ENCODE results near the gene ACP7. TPM values are rescaled to one million over a fixed set of nuclear protein-coding genes. Genes with fewer than 3 reads are reported as not detected.
A peak's percentile ranks its signal among the peaks of the same experiment; 100 is the strongest.

ACP7 gene
- total RNA-seq, 2 donors from 2014 or later = not detected

DNA sequence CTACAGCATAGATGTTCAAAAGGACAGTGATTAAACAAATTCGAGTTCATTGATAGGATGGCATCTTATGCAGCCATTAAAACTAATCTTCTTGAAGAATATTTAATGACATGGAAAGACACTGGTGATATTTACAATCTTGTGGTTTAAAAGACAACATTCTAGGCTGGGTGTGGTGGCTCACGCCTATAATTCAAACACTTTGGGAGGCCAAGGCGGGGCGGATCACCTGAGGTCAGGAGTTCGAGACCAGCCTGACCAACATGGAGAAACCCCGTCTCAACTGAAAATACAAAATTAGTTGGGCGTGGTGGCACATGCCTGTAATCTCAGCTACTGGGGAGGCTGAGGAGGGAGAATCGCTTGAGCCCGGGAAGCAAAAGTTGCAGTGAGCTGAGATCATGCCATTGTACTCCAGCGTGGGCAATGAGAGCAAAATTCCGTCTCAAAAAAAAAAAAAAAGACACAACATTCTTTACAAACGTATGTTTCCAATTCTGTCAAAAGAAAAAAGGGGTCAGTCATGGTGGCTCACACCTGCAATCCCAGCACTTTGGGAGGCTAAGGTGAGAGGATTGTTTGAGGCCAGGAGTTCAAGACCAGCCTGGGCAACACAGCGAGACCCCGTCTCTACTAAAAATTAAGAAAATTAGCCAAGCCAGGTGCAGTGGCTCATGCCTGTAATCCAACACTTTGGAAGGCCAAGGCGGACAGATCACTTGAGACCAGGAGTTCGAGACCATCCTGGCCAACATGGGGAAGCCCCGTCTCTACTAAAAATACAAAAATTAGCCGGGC is 39.0 kb downstream of the ACP7 start:
- Histone ChIP-seq H3K4me3 (no peak overlapping the region), H3K36me3 (no peaks in the 10 kb centered on the region), H3K9me3 (no peaks in the 10 kb centered on the region), H3K27ac (no peak overlapping the region), H3K4me1 (peaks cover 0 to 33% of the 10 kb centered on the region in 2 donors), H3K27me3 (no peaks in the 10 kb centered on the region)
- no peak for DNase-seq (ENCODE audit: low spot score)
- TF ChIP-seq, protein P1, sequence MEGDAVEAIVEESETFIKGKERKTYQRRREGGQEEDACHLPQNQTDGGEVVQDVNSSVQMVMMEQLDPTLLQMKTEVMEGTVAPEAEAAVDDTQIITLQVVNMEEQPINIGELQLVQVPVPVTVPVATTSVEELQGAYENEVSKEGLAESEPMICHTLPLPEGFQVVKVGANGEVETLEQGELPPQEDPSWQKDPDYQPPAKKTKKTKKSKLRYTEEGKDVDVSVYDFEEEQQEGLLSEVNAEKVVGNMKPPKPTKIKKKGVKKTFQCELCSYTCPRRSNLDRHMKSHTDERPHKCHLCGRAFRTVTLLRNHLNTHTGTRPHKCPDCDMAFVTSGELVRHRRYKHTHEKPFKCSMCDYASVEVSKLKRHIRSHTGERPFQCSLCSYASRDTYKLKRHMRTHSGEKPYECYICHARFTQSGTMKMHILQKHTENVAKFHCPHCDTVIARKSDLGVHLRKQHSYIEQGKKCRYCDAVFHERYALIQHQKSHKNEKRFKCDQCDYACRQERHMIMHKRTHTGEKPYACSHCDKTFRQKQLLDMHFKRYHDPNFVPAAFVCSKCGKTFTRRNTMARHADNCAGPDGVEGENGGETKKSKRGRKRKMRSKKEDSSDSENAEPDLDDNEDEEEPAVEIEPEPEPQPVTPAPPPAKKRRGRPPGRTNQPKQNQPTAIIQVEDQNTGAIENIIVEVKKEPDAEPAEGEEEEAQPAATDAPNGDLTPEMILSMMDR (IDR thresholded peaks at IDR 0.05) = no peak

DNA sequence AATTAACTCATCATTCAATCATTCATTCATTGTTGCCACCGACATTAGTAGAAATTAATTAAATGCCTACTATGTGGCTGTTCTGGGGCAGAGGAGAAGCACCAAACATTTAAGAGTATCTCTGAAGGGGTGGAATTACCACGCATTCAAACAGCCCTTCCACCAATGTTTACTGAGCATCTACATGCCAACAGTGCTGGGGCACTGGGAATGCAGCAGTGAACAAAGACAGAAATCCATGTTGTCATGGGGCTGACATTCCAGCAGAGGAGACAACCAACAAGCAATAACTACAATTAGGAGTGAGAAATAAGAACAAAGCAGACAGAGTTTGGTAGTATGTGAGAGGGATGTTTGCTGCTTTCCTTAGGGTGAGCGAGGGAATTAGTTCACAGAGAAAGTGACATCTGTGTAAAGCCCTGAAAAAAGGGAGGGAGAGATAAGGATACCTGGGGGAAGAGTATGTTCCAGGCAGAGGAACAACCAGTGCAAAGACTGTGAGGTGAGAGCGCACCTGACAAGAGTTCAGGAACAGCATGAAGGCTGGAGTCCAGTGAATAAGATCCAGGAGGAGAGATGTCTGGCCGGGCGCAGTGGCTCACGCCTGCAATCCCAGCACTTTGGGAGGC is 40.1 kb downstream of the ACP7 start:
- no peaks in the 10 kb centered on the region for H3K27me3 ChIP-seq
- H3K27ac ChIP-seq = no peak overlapping the region
- DNase-seq (ENCODE audit: low spot score) = no peak
- H3K4me1 ChIP-seq = peaks cover 0 to 41% of the 10 kb centered on the region in 2 donors
- TF ChIP-seq, protein P1 (IDR thresholded peaks at IDR 0.05) = no peak
- no peaks in the 10 kb centered on the region for H3K9me3 ChIP-seq
- H3K36me3 ChIP-seq = no peaks in the 10 kb centered on the region
- H3K4me3 ChIP-seq = no peak overlapping the region

DNA sequence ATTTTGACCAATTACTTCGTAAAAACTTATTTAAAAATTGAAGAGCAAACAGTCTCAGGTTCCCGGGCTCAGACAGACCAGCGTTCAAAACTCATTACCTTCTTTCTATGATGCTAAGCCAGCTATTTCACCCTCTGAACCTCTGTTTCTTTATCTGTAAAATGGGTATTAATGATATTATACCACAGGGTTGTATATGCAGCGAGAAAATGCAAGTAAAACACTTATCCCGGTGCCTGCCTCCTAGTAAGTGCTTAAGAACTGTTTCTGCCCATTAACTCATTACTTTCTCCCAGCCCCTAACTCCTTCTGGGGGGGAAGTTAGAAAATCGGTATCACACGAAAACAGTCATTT is 41.0 kb downstream of the ACP7 start:
- TF ChIP-seq, protein P1 (IDR thresholded peaks at IDR 0.05) = no peak
- Histone ChIP-seq H3K4me3 (peak overlapping the region; percentile 79 to 92), H3K27me3 (no peaks in the 10 kb centered on the region), H3K9me3 (no peaks in the 10 kb centered on the region), H3K36me3 (no peaks in the 10 kb centered on the region), H3K4me1 (peaks cover 0 to 47% of the 10 kb centered on the region in 2 donors), H3K27ac (peak overlapping the region; percentile 78 to 83)
- DNase-seq (ENCODE audit: low spot score) = no peak

DNA sequence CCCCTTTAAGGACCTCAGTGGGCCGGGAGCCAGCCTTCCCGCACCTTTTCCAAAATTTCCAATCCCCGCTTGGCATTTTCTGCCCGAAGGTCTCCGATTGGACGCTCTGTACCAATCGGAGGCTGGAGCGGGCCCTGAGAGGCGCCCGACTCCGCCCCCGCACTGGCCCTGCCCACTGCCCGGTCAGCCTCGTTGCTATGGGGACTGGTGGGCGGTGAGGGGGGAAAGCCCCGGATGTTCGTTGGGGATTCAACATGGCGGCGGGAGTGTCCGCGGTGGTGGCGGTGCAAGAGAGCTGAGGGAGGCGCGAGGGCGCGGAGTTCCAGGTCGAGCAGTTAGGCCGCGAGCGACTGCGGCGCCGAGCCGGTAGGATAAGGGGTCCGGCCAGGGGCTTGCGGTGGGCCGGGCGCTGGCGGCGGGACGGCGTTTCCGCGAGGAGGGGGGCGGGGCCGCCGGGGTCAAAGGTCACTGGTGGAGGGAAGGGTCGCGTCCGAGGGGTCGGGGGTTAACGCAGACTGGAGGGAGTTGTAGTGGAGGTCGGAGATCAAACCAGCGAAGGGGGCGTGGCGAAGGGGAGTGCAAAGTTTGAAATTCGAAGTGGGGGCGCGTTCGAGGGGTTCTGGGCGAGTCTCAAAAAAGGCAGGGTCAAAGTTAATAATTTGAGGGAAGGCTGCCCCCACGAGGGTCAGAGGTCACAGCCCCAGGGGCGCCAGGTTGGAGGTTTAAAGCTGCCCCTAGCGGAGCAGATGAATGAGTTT is 41.6 kb downstream of the ACP7 start, which contains the start of gene PAK4:
Gene PAK4, plus strand, starts transcription at position 233 of the 758 bp plus-strand sequence. CDS start 43,768 bp downstream, outside the sequence.
- Histone ChIP-seq H3K4me1 (peaks cover 0 to 53% of the 10 kb centered on the region in 2 donors), H3K9me3 (no peaks in the 10 kb centered on the region), H3K4me3 (peak within 1 kb of the TSS; percentile 79 to 92), H3K36me3 (no peaks in the 10 kb centered on the region), H3K27me3 (no peaks in the 10 kb centered on the region), H3K27ac (peak within 1 kb of the TSS; percentile 78 to 83)
- peak; percentile 98 for DNase-seq (ENCODE audit: low spot score)
- TF ChIP-seq, protein P1 (IDR thresholded peaks at IDR 0.05) = no peak

DNA sequence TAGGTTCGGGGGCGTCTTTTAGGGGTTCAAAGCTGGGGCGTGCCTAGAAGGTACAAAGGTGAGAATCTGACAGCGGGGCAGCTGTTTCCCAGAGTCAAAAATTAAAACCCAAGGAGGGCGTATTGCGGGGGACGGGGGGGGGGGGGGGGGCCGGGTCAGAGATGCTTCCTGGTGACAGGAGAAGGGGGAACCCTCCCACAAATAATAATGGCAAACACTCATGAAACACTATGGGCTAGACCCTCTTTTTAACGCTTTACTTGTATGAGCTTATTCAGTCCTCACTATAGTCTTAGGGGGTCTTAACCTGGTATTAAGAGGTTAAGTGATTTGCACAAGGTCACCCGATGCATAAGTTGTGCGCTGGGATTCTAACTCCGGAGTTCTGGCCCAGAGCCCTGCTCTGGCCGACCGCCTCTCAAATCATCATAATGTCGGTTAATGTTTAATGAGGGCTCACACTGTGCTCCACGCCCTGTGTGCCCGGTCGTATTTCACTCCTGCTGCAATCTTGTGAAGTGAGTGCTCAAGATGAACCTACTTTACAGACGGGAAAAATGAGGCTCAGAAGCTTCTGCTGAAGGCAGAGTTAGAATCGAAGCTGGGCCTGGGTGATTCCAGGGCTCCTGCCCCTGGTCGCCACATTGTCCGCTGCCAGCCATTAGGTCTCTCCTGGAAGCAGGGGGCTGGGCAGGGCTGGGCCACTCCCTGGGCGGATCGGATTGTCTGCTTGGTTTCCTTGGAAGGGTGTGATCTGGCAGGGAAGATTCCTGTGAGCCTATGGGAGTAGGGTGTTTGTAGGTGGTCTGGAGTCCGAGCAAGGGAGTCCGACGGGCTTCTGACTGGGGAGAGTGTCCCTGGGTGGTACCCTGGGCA is 42.4 kb downstream of the ACP7 start:
- no peaks in the 10 kb centered on the region for H3K36me3 ChIP-seq
- H3K27me3 ChIP-seq = no peaks in the 10 kb centered on the region
- H3K9me3 ChIP-seq = no peaks in the 10 kb centered on the region
- peak overlapping the region; percentile 79 to 92 for H3K4me3 ChIP-seq
- TF ChIP-seq, protein P1 (IDR thresholded peaks at IDR 0.05) = no peak
- no peak for DNase-seq (ENCODE audit: low spot score)
- peaks cover 0 to 61% of the 10 kb centered on the region in 2 donors for H3K4me1 ChIP-seq
- peak overlapping the region; percentile 78 to 83 for H3K27ac ChIP-seq

Measured in right atrium auricular region (tissue), 2 donors.